GM12801 (cell line): Measurements from ENCODE around the gene GDF2.

ENCODE experiments used
- TF ChIP-seq, protein P1 (sequence below): IDR thresholded peaks from one replicate; pipeline ENCODE4 v1.5.1; 2011; ENCODE audit warnings: control low read depth; ENCODE audit not compliant: insufficient read length; ENCODE audit errors: extremely low read depth

The GDF2 gene

DNA sequence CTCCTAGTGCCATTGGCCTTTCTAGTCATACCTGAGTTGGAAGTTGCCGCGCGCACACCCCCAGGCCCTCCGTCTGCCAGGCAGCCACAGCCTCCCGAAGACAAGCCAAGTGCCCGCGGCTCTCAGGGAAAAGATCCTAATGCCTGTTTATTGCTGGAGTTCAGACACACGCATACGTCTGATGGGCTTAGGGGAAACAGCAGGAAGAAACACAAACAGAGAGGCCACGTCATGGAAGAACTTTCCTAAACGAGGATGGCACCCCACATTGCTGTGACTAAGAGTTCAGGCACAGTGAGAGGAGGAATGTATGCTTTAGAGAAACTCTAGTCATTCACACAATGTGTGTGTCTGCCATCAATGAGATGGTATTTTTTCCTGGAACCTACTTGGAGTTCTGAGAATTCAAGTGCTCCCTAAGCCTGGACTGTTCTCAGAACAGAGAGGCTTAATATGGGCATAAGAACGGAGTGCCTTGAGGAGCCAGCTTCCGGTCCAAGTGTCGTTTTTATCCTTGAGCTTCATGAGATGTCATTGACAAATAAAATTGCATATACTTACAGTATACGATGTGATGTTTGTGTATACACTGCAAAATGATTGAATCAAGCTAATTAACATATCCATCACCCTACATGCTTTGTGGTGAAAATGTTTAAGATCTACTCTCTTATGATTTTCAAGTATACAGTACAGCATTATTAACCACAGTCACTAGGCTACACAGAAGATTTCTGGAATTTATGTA lies 14.3 kb downstream of the GDF2 start:
- TF ChIP-seq, protein P1, sequence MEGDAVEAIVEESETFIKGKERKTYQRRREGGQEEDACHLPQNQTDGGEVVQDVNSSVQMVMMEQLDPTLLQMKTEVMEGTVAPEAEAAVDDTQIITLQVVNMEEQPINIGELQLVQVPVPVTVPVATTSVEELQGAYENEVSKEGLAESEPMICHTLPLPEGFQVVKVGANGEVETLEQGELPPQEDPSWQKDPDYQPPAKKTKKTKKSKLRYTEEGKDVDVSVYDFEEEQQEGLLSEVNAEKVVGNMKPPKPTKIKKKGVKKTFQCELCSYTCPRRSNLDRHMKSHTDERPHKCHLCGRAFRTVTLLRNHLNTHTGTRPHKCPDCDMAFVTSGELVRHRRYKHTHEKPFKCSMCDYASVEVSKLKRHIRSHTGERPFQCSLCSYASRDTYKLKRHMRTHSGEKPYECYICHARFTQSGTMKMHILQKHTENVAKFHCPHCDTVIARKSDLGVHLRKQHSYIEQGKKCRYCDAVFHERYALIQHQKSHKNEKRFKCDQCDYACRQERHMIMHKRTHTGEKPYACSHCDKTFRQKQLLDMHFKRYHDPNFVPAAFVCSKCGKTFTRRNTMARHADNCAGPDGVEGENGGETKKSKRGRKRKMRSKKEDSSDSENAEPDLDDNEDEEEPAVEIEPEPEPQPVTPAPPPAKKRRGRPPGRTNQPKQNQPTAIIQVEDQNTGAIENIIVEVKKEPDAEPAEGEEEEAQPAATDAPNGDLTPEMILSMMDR = no peak

DNA sequence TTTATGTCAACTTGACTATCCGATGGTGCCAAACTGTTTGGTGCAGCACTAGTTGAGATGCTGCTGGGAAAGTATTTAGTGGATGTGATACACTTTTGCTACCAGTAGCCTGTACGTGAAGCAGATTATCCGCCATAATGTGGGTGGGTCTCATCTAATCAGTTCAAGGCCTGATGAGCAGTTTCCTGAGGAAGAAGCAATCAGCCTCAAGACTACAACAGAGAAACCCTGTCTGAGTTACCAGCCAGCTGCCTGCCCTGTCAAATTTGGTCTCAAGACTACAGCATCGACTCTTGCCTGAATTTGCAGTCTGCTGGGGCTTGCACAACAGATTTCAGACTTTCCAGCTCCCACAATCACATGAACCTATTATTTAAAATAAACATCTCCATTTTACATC lies 15.1 kb downstream of the GDF2 start:
- TF ChIP-seq, protein P1 = no peak

DNA sequence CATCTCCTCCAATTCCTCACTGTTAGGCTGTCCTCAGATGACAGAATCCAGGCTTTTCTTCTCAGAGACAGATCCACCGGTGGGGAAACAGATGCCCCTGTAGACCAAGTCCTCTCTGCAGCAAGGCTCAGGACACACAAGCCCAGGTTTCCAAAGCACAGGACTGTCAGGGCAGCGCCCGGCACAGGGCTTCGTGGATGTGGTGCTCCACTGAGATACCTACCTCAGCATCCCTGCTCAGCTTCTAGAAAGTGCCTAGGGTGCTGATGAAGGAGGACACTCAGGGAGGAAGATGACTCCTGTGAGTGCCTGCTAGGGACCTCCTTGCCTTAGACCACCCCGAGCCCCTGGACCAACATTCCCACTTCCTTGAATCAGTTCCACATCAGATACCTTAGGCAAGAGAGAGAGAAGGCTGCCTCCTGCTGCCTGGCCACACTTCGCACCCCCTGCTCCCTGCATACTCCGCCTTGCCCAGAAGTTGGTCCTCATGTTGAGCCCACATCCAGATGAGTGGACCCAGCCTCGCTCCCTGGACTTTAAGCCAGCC lies 17.0 kb downstream of the GDF2 start:
- TF ChIP-seq, protein P1 = no peak

DNA sequence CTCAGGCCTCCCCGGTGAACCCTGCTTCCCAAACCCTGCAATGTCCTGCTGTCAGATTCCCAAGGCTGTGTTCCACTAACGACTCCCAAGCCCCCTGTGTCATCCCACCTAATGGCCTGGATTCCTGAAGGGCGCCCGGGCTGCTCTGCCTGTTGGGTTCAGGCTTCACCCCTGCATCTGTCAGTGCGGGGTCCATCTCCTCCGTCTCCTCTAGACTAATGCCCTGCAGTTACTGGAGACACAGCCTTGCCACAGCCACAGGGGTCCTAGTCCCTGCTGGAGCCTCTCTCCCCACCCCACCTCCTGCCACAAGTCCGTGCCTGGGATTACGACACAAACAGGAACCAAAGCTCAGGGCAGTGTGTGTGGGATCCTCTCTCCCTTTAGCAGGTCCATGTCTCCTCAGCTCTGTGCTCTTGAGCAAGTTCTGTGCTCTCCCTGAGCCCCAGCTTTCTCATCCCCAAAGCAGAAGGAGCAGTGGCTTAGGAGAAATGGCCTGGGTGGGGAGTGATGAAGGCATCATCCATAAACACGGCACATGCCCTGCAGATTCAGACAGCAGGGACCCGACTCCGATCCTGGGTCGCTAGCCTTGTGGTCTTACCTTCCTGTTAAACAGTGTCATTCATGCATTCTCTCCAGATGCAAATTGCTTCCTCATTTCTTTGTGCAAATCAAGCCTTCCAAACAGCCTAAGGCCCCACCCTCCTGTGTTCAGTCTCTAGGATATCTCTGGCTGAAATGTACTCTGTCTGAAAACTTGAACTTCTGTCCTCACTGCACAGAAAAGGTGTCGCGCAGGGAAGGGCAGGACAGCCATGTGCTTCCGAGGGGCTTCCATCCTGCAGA lies 17.7 kb downstream of the GDF2 start:
- TF ChIP-seq, protein P1 = no peak

DNA sequence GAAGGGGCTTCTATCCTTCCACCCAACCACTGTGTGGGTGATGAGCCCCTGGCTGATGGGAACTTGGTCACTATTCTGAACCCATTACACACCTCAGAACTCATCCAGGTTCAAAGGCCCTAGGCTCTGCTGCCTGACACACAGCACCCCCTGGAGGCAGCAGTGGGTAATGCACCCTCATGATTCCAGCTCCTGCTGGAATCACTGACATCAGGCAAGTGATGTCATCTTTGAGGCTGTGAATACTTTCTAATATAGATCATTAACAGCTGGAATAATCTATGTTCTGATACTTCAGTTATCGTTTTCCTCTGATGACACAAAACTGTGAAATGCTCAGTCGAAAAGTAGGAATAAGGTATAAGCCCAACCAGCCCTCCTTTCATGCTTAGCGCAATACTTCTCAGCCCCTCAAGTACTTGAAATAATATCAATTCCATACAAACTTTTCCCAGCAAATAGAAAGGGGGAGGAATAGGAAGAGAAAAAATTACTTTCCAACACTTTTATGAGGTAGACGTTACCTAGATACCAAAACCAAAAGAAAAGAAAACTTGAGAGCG lies 18.4 kb downstream of the GDF2 start:
- TF ChIP-seq, protein P1 = peak; percentile 85

DNA sequence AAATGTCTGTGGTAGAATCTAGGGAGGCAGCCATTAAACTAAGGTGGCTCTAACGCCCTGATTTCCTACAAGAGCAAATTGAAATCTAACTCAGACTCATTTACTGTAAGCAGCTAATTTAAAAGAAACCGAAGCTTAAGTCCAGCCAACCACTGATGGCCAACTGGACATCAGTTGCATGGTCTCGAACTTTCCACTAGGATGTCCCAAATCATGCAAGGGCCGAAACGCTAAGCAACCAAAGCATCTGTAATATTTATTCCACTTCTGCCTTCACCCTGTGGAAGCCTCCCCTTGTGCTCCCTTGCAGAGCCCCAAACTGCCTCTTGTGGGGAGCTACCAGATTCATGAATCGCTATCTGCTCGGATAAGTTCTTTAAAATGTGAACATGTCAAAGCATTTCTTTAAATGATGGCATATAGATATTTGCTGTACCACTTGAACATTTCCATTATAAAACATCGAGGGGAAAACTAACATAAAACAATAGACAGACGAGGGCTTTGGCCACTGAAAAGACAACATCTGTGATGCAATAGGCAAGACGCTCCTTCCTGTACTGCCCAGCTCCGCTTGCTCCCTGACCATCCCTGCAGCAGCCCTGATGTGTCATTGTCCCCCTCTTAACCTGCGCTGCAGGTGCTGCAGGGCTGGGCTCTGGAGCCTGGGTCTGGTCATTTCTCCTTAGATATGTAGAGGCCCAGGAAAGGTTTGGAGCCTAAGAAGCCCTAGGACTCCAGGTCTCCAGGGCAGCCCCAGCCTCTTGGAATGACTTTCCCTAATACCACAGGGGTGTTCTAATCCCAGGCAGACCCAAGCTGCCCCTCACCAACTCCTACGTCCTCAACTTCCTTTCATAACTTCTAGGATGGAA lies 23.0 kb downstream of the GDF2 start:
- TF ChIP-seq, protein P1 = no peak
